CD4-positive, alpha-beta T cell (primary cell): ENCODE measurements around the gene SERPINE2. TPM values are rescaled to one million over a fixed set of nuclear protein-coding genes. Genes with fewer than 3 reads are reported as not detected.

ENCODE experiments used
- ATAC-seq: fragments of 200-7000 bp; cut with Tn5 transposase; one replicate; pipeline ENCODE4 v1.10.0; 2022; ENCODE audit warnings: mild to moderate bottlenecking; ENCODE audit not compliant: poor library complexity
- CTCF ChIA-PET: fragments of 350-600 bp; sonication (Branson Sonifier 250); formaldehyde crosslinking; loops from one replicate; lab custom pipeline; 2021; ENCODE audit warnings: antibody characterized with exemption, inconsistent platforms; lab: Charles Lee
- POLR2A ChIA-PET: fragments of 350-600 bp; sonication (Branson Sonifier 250); formaldehyde crosslinking; loops from one replicate; lab custom pipeline; 2021; ENCODE audit warnings: antibody characterized with exemption, inconsistent platforms; lab: Charles Lee
- DNase-seq, 14 experiments: peaks; one replicate each; pipeline ENCODE4 v3.0.0-alpha.2; 2013 to 2020; ENCODE audit warnings: mixed read lengths in 2 of 14
- H3K27ac ChIP-seq, 2 donors: one replicate each; pipeline versions ENCODE4 v1.5.1 to v1.7.0; 2013; ENCODE audit warnings: low read length in 2 of 2, low read depth in 1 of 2, mild to moderate bottlenecking in 1 of 2
- H3K27me3 ChIP-seq, 2 experiments: 1 replicate in 1 of 2; 2 replicates in 1 of 2; pipeline versions ENCODE4 v1.6.1 to v1.7.0; 2013; ENCODE audit warnings: low read length in 2 of 2, control low read depth in 1 of 2, mild to moderate bottlenecking in 1 of 2, moderate library complexity in 1 of 2; ENCODE audit not compliant: insufficient read depth in 2 of 2, control insufficient read depth in 1 of 2
- H3K36me3 ChIP-seq: one replicate; pipeline ENCODE4 v1.6.1; 2013; ENCODE audit warnings: low read length, control low read depth; ENCODE audit not compliant: insufficient read depth
- H3K4me1 ChIP-seq: one replicate; pipeline ENCODE4 v1.6.1; 2013; ENCODE audit warnings: low read length, control low read depth; ENCODE audit not compliant: insufficient read depth
- H3K4me3 ChIP-seq: one replicate; pipeline ENCODE4 v1.5.1; 2013; ENCODE audit warnings: mild to moderate bottlenecking, low read length, moderate library complexity
- H3K9me3 ChIP-seq, 2 experiments: 1 replicate in 1 of 2; 2 replicates in 1 of 2; pipeline versions ENCODE4 v1.6.1 to v1.7.0; 2013; ENCODE audit warnings: low read length in 2 of 2, mild to moderate bottlenecking in 2 of 2, control low read depth in 1 of 2, moderate library complexity in 1 of 2; ENCODE audit not compliant: control insufficient read depth in 1 of 2, insufficient read depth in 1 of 2
- H3K27ac Mint-ChIP-seq: one replicate; pipeline ENCODE4 v1.8.0; 2020; ENCODE audit warnings: mixed read lengths
- H3K27me3 Mint-ChIP-seq: one replicate; pipeline ENCODE4 v1.8.0; 2021; ENCODE audit warnings: mixed read lengths
- H3K36me3 Mint-ChIP-seq: one replicate; pipeline ENCODE4 v1.8.0; 2021; ENCODE audit warnings: low read depth, mixed read lengths
- H3K4me1 Mint-ChIP-seq: one replicate; pipeline ENCODE4 v1.8.0; 2021; ENCODE audit warnings: low read depth, mixed read lengths
- H3K4me3 Mint-ChIP-seq: one replicate; pipeline ENCODE4 v1.8.0; 2020; ENCODE audit warnings: mild to moderate bottlenecking, mixed read lengths
- H3K9me3 Mint-ChIP-seq: one replicate; pipeline ENCODE4 v1.8.0; 2020; ENCODE audit warnings: mixed read lengths
- intact Hi-C, 2 experiments: fragments of 100-400 bp; cut with DNase I in 1 of 2; cut with micrococcal nuclease in 1 of 2; formaldehyde crosslinking; loops; one replicate each; pipeline versions ENCODE4 v1.15.1 to v1.9.0; 2023 to 2025; cut with DNase I, micrococcal nuclease
- total RNA-seq, 174 experiments: library from RNA in 2 of 174; stranded (reverse) in 2 of 174; gene quantifications; one replicate each; pipeline ENCODE4 v1.2.3 and lab custom pipeline; 2021 to 2026
- TF ChIP-seq, protein P1 (sequence below): fragments of 200-600 bp; IDR thresholded peaks from one replicate; pipeline ENCODE4 v1.8.0; 2022; ENCODE audit warnings: antibody characterized with exemption, mild to moderate bottlenecking

The SERPINE2 gene
- total RNA-seq, 2 experiments from 2014 or later = 5.1 to 7.3 TPM

GRCh38 chr2:223980397-223980735 lies 58.7 kb downstream of the SERPINE2 start:
- Histone ChIP-seq H3K27ac (no peak overlapping the region), H3K9me3 (no peaks in the 10 kb centered on the region), H3K4me1 (no peaks in the 10 kb centered on the region), H3K36me3 (no peaks in the 10 kb centered on the region), H3K27me3 (no peaks in the 10 kb centered on the region), H3K4me3 (no peak overlapping the region)
- DNase-seq (no peak), ATAC-seq (no peak)
- ChIA-PET CTCF (interaction anchor here (1.2 to 3.2 kb wide), 3 partner anchors 8 to 13 kb away, joined by 3 to 9 read pairs (median 7); no protein-coding TSS in a partner anchor), POLR2A (no interaction called here)
- TF ChIP-seq, protein P1, sequence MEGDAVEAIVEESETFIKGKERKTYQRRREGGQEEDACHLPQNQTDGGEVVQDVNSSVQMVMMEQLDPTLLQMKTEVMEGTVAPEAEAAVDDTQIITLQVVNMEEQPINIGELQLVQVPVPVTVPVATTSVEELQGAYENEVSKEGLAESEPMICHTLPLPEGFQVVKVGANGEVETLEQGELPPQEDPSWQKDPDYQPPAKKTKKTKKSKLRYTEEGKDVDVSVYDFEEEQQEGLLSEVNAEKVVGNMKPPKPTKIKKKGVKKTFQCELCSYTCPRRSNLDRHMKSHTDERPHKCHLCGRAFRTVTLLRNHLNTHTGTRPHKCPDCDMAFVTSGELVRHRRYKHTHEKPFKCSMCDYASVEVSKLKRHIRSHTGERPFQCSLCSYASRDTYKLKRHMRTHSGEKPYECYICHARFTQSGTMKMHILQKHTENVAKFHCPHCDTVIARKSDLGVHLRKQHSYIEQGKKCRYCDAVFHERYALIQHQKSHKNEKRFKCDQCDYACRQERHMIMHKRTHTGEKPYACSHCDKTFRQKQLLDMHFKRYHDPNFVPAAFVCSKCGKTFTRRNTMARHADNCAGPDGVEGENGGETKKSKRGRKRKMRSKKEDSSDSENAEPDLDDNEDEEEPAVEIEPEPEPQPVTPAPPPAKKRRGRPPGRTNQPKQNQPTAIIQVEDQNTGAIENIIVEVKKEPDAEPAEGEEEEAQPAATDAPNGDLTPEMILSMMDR = no peak
- intact Hi-C loops = no loop called here
- Mint-ChIP-seq H3K9me3 (no peaks in the 10 kb centered on the region), H3K27me3 (no peaks in the 10 kb centered on the region), H3K36me3 (peaks cover 6% of the 10 kb centered on the region), H3K4me1 (no peaks in the 10 kb centered on the region), H3K4me3 (no peak overlapping the region), H3K27ac (no peak overlapping the region)

GRCh38 chr2:223979730-223980396 lies 59.2 kb downstream of the SERPINE2 start:
- H3K4me3 ChIP-seq = no peak overlapping the region
- Mint-ChIP-seq H3K9me3 (no peaks in the 10 kb centered on the region), H3K27me3 (no peaks in the 10 kb centered on the region), H3K27ac (no peak overlapping the region), H3K36me3 (peaks cover 6% of the 10 kb centered on the region), H3K4me1 (no peaks in the 10 kb centered on the region), H3K4me3 (no peak overlapping the region)
- ChIA-PET CTCF (interaction anchor here (1.9 to 3.2 kb wide), 2 partner anchors 10 to 14 kb away, joined by 7 to 9 read pairs; no protein-coding TSS in a partner anchor), POLR2A (no interaction called here)
- TF ChIP-seq, protein P1 = no peak
- no peak for DNase-seq
- H3K36me3 ChIP-seq = no peaks in the 10 kb centered on the region
- ATAC-seq = no peak
- no peaks in the 10 kb centered on the region for H3K9me3 ChIP-seq
- no peak overlapping the region for H3K27ac ChIP-seq
- H3K4me1 ChIP-seq = no peaks in the 10 kb centered on the region
- intact Hi-C loops = loop anchor here in 1 of 2 experiments (10.0 kb wide), 1 partner anchor 795 kb away; no protein-coding TSS in a partner anchor
- H3K27me3 ChIP-seq = no peaks in the 10 kb centered on the region

GRCh38 chr2:223978451-223978850 lies 60.6 kb downstream of the SERPINE2 start:
- intact Hi-C loops = loop anchor here in 1 of 2 experiments (10.0 kb wide), 1 partner anchor 796 kb away; no protein-coding TSS in a partner anchor
- H3K4me1 Mint-ChIP-seq = no peaks in the 10 kb centered on the region

More at GRCh38 chr2:223978451-223978850, 60.6 kb downstream of the SERPINE2 start:
- no peaks in the 10 kb centered on the region for H3K9me3 ChIP-seq
- no peaks in the 10 kb centered on the region for H3K36me3 Mint-ChIP-seq
- H3K9me3 Mint-ChIP-seq = no peaks in the 10 kb centered on the region
- no peaks in the 10 kb centered on the region for H3K36me3 ChIP-seq
- no peaks in the 10 kb centered on the region for H3K27me3 ChIP-seq
- H3K27me3 Mint-ChIP-seq = no peaks in the 10 kb centered on the region
- no peak overlapping the region for H3K27ac ChIP-seq
- CTCF ChIA-PET = interaction anchor here (0.7 kb wide), 1 partner anchor 8 kb away, joined by 3 read pairs; no protein-coding TSS in a partner anchor
- no peak overlapping the region for H3K4me3 Mint-ChIP-seq
- POLR2A ChIA-PET = no interaction called here
- H3K4me1 ChIP-seq = no peaks in the 10 kb centered on the region
- H3K27ac Mint-ChIP-seq = no peak overlapping the region
- DNase-seq (no peak), ATAC-seq (no peak)
- TF ChIP-seq, protein P1 = no peak
- H3K4me3 ChIP-seq = no peak overlapping the region
